ENCODE measurements around the gene MCC.
A peak's percentile ranks its signal among the peaks of the same experiment; 100 is the strongest.

MCC gene

DNA sequence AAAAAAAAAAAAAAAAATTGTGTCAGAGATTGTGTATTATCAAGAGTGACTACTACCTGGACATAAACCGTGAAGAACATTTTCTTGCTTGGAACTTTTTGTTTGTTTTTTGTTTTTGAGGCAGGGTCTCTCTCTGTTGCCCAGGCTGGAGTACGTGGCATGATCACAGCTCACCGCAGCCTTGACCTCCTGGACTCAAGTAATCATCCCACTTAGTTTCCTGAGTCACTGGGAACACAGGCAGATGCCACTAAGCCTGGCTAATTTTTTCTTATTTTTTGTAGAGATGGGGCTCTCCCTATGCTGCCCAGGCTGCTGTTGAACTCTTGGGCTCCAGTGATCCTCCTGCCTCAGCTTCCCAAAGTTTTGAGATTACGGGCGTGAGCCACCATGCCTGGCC is 485.8 kb downstream of the MCC start (continued):
- TF ChIP-seq, protein P1, sequence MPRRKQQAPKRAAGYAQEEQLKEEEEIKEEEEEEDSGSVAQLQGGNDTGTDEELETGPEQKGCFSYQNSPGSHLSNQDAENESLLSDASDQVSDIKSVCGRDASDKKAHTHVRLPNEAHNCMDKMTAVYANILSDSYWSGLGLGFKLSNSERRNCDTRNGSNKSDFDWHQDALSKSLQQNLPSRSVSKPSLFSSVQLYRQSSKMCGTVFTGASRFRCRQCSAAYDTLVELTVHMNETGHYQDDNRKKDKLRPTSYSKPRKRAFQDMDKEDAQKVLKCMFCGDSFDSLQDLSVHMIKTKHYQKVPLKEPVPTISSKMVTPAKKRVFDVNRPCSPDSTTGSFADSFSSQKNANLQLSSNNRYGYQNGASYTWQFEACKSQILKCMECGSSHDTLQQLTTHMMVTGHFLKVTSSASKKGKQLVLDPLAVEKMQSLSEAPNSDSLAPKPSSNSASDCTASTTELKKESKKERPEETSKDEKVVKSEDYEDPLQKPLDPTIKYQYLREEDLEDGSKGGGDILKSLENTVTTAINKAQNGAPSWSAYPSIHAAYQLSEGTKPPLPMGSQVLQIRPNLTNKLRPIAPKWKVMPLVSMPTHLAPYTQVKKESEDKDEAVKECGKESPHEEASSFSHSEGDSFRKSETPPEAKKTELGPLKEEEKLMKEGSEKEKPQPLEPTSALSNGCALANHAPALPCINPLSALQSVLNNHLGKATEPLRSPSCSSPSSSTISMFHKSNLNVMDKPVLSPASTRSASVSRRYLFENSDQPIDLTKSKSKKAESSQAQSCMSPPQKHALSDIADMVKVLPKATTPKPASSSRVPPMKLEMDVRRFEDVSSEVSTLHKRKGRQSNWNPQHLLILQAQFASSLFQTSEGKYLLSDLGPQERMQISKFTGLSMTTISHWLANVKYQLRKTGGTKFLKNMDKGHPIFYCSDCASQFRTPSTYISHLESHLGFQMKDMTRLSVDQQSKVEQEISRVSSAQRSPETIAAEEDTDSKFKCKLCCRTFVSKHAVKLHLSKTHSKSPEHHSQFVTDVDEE (CRISPR knock-in tag; IDR thresholded peaks at IDR 0.05): no peak
- TF ChIP-seq ZNF8 (CRISPR knock-in tag; IDR thresholded peaks at IDR 0.05): no peak

DNA sequence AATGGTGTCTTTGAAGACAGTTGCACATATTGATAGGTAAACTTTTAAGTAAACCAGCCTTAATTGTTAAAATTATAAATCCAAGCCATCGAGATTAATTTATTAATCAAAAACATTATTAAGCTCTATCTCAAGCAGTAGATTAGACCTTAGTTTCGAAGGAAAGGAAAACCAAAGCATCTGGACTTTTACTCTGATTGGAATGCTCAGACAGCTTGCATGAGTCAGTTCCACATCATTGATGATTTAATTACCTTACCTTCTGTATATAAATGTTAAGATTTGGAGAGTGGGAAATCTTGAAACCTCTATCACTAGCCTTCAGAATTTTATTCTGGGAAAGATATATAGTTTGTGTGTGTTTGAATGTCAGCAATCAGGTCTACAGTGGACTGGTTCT is 487.8 kb downstream of the MCC start:
- TF ChIP-seq ZC3H10 (CRISPR knock-in tag; IDR thresholded peaks at IDR 0.05) (no peak), ZNF565 (CRISPR knock-in tag; conservative IDR thresholded peaks at IDR 0.05; ENCODE audit: low read depth) (no peak), ZFP30 (CRISPR knock-in tag; IDR thresholded peaks at IDR 0.05) (no peak), GLIS3 (CRISPR knock-in tag; IDR thresholded peaks at IDR 0.05) (no peak), BACH2 (CRISPR knock-in tag; IDR thresholded peaks at IDR 0.05; ENCODE audit: borderline replicate concordance) (no peak)
- TF ChIP-seq, protein P2, sequence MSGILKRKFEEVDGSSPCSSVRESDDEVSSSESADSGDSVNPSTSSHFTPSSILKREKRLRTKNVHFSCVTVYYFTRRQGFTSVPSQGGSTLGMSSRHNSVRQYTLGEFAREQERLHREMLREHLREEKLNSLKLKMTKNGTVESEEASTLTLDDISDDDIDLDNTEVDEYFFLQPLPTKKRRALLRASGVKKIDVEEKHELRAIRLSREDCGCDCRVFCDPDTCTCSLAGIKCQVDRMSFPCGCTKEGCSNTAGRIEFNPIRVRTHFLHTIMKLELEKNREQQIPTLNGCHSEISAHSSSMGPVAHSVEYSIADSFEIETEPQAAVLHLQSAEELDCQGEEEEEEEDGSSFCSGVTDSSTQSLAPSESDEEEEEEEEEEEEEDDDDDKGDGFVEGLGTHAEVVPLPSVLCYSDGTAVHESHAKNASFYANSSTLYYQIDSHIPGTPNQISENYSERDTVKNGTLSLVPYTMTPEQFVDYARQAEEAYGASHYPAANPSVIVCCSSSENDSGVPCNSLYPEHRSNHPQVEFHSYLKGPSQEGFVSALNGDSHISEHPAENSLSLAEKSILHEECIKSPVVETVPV (CRISPR knock-in tag; IDR thresholded peaks at IDR 0.05): no peak
- TF ChIP-seq, protein P3, sequence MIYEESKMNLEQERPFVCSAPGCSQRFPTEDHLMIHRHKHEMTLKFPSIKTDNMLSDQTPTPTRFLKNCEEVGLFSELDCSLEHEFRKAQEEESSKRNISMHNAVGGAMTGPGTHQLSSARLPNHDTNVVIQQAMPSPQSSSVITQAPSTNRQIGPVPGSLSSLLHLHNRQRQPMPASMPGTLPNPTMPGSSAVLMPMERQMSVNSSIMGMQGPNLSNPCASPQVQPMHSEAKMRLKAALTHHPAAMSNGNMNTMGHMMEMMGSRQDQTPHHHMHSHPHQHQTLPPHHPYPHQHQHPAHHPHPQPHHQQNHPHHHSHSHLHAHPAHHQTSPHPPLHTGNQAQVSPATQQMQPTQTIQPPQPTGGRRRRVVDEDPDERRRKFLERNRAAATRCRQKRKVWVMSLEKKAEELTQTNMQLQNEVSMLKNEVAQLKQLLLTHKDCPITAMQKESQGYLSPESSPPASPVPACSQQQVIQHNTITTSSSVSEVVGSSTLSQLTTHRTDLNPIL (CRISPR knock-in tag; IDR thresholded peaks at IDR 0.05; ENCODE audit: low read depth): no peak
- ATAC-seq: peak; percentile 51

DNA sequence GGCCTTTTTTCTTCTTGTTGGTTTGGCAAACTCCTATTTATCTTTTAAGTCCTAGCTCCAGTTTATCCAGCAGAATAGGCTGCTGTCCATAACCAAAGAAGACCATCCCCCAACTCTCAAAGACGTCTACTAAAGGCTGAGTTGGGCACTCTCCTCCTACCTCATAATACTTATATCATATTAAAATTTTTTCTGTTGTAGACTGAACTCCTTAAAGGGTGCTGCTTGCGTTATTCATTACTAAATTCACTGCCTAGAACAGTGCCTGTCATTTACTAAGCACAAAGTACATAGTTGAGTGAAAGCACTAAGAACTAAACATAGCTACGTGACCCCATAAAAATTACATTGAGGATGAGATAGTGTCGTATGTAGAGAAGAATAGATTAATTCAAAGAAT is 490.0 kb downstream of the MCC start:
- TF ChIP-seq, protein P3 (CRISPR knock-in tag; IDR thresholded peaks at IDR 0.05; ENCODE audit: low read depth): no peak
- no peak for TF ChIP-seq TCF4 (CRISPR knock-in tag; IDR thresholded peaks at IDR 0.05; ENCODE audit: borderline replicate concordance)
- no peak for TF ChIP-seq ZNF70 (CRISPR knock-in tag; IDR thresholded peaks at IDR 0.05)
- TF ChIP-seq GLIS3 (CRISPR knock-in tag; IDR thresholded peaks at IDR 0.05): no peak
- no peak for TF ChIP-seq RARB (CRISPR knock-in tag; IDR thresholded peaks at IDR 0.05)
- TF ChIP-seq PATZ1 (CRISPR knock-in tag; IDR thresholded peaks at IDR 0.05; ENCODE audit: borderline replicate concordance): no peak
- no peak for TF ChIP-seq ESRRG (CRISPR knock-in tag; IDR thresholded peaks at IDR 0.05)
- no peak for TF ChIP-seq CSDC2 (CRISPR knock-in tag; IDR thresholded peaks at IDR 0.05)
- no peak for TF ChIP-seq OSR1 (CRISPR knock-in tag; IDR thresholded peaks at IDR 0.05)
- no peak for TF ChIP-seq ZFP30 (CRISPR knock-in tag; IDR thresholded peaks at IDR 0.05)
- no peak for TF ChIP-seq PPARA (CRISPR knock-in tag; IDR thresholded peaks at IDR 0.05; ENCODE audit: borderline replicate concordance)
- TF ChIP-seq SNAI2 (CRISPR knock-in tag; IDR thresholded peaks at IDR 0.05): no peak
- no peak for TF ChIP-seq ARNTL (CRISPR knock-in tag; IDR thresholded peaks at IDR 0.05; ENCODE audit: borderline replicate concordance, low read depth)
- TF ChIP-seq ISL1 (CRISPR knock-in tag; IDR thresholded peaks at IDR 0.05): no peak
- TF ChIP-seq, protein P2 (CRISPR knock-in tag; IDR thresholded peaks at IDR 0.05): no peak
- TF ChIP-seq ZC3H10 (CRISPR knock-in tag; IDR thresholded peaks at IDR 0.05): no peak
- no peak for TF ChIP-seq ZNF8 (CRISPR knock-in tag; IDR thresholded peaks at IDR 0.05)
- TF ChIP-seq BACH2 (CRISPR knock-in tag; IDR thresholded peaks at IDR 0.05; ENCODE audit: borderline replicate concordance): no peak
- TF ChIP-seq, protein P1 (CRISPR knock-in tag; IDR thresholded peaks at IDR 0.05): no peak
- ATAC-seq: no peak
